ENCODE data around the gene AGBL1.

AGBL1 gene

GRCh38 chr15:86439614-86440013 lies 359.9 kb downstream of the AGBL1 start:
- no peaks in the 10 kb centered on the region for H3K79me2 ChIP-seq (ENCODE audit: insufficient read depth, low read length)
- no peaks in the 10 kb centered on the region for H3K9me3 ChIP-seq (ENCODE audit: insufficient read depth, low read length)
- no peaks in the 10 kb centered on the region for H3K27me3 ChIP-seq (ENCODE audit: low read length)
- H3K27ac ChIP-seq (ENCODE audit: low read depth, low read length) = no peak overlapping the region
- H3K4me3 ChIP-seq (ENCODE audit: insufficient read depth, low read length, poor library complexity, severe bottlenecking) = no peak overlapping the region
- no peaks in the 10 kb centered on the region for H3F3A ChIP-seq (ENCODE audit: insufficient read depth)
- no peak overlapping the region for H3K4me2 ChIP-seq (ENCODE audit: low read depth, low read length, poor library complexity, severe bottlenecking)
- TF ChIP-seq EZH2phosphoT487 (conservative IDR thresholded peaks at IDR 0.05; ENCODE audit: low read length) (no peak), CTCF (IDR thresholded peaks at IDR 0.05; ENCODE audit: insufficient read depth, low read length, poor library complexity, severe bottlenecking) (no peak)
- H3K36me3 ChIP-seq (ENCODE audit: low read length) = no peaks in the 10 kb centered on the region
- no peak overlapping the region for H3K9ac ChIP-seq (ENCODE audit: low read length)
- H2AFZ ChIP-seq (ENCODE audit: low read depth, low read length, severe bottlenecking) = no peak overlapping the region
- H3K9me2 ChIP-seq (replicated peaks; ENCODE audit: insufficient read depth, low read length) = no peaks in the 10 kb centered on the region
- H4K20me1 ChIP-seq (ENCODE audit: low read depth, low read length) = no peaks in the 10 kb centered on the region

GRCh38 chr15:86444527-86444926 lies 364.9 kb downstream of the AGBL1 start:
- no peaks in the 10 kb centered on the region for H4K20me1 ChIP-seq (ENCODE audit: low read depth, low read length)

GRCh38 chr15:86445579-86446252 lies 366.0 kb downstream of the AGBL1 start:
- Histone ChIP-seq H3K27me3 (ENCODE audit: low read length) (no peaks in the 10 kb centered on the region), H3K36me3 (ENCODE audit: low read length) (no peaks in the 10 kb centered on the region), H3K9ac (ENCODE audit: low read length) (no peak overlapping the region), H3K27ac (ENCODE audit: low read depth, low read length) (no peak overlapping the region), H3K4me2 (ENCODE audit: low read depth, low read length, poor library complexity, severe bottlenecking) (no peak overlapping the region), H3K79me2 (ENCODE audit: insufficient read depth, low read length) (no peaks in the 10 kb centered on the region), H3K9me2 (replicated peaks; ENCODE audit: insufficient read depth, low read length) (no peaks in the 10 kb centered on the region), H2AFZ (ENCODE audit: low read depth, low read length, severe bottlenecking) (no peak overlapping the region), H4K20me1 (ENCODE audit: low read depth, low read length) (no peaks in the 10 kb centered on the region), H3K9me3 (ENCODE audit: insufficient read depth, low read length) (no peaks in the 10 kb centered on the region), H3F3A (ENCODE audit: insufficient read depth) (no peaks in the 10 kb centered on the region), H3K4me3 (ENCODE audit: insufficient read depth, low read length, poor library complexity, severe bottlenecking) (no peak overlapping the region)
- TF ChIP-seq CTCF (IDR thresholded peaks at IDR 0.05; ENCODE audit: insufficient read depth, low read length, poor library complexity, severe bottlenecking) (no peak), EZH2phosphoT487 (conservative IDR thresholded peaks at IDR 0.05; ENCODE audit: low read length) (no peak)

More at GRCh38 chr15:86444527-86444926, 364.9 kb downstream of the AGBL1 start:
- Histone ChIP-seq H3K36me3 (ENCODE audit: low read length) (no peaks in the 10 kb centered on the region), H3K9me2 (replicated peaks; ENCODE audit: insufficient read depth, low read length) (no peaks in the 10 kb centered on the region), H3K27me3 (ENCODE audit: low read length) (no peaks in the 10 kb centered on the region), H3K9ac (ENCODE audit: low read length) (no peak overlapping the region), H3K4me2 (ENCODE audit: low read depth, low read length, poor library complexity, severe bottlenecking) (no peak overlapping the region), H3K79me2 (ENCODE audit: insufficient read depth, low read length) (no peaks in the 10 kb centered on the region), H3K9me3 (ENCODE audit: insufficient read depth, low read length) (no peaks in the 10 kb centered on the region), H3K27ac (ENCODE audit: low read depth, low read length) (no peak overlapping the region), H2AFZ (ENCODE audit: low read depth, low read length, severe bottlenecking) (no peak overlapping the region), H3K4me3 (ENCODE audit: insufficient read depth, low read length, poor library complexity, severe bottlenecking) (no peak overlapping the region), H3F3A (ENCODE audit: insufficient read depth) (no peaks in the 10 kb centered on the region)
- TF ChIP-seq CTCF (IDR thresholded peaks at IDR 0.05; ENCODE audit: insufficient read depth, low read length, poor library complexity, severe bottlenecking) (no peak), EZH2phosphoT487 (conservative IDR thresholded peaks at IDR 0.05; ENCODE audit: low read length) (no peak)

All from SU-DHL-6 (cell line).